CD4-positive, alpha-beta T cell (primary cell): ENCODE measurements around the gene CDH13. TPM values are rescaled to one million over a fixed set of nuclear protein-coding genes. Genes with fewer than 3 reads are reported as not detected.

ENCODE experiments used
- ATAC-seq: fragments of 200-7000 bp; cut with Tn5 transposase; one replicate; pipeline ENCODE4 v1.10.0; 2022; ENCODE audit warnings: mild to moderate bottlenecking; ENCODE audit not compliant: poor library complexity
- CTCF ChIA-PET: fragments of 350-600 bp; sonication (Branson Sonifier 250); formaldehyde crosslinking; loops from one replicate; lab custom pipeline; 2021; ENCODE audit warnings: antibody characterized with exemption, inconsistent platforms; lab: Charles Lee
- POLR2A ChIA-PET: fragments of 350-600 bp; sonication (Branson Sonifier 250); formaldehyde crosslinking; loops from one replicate; lab custom pipeline; 2021; ENCODE audit warnings: antibody characterized with exemption, inconsistent platforms; lab: Charles Lee
- DNase-seq, 14 experiments: peaks; one replicate each; pipeline ENCODE4 v3.0.0-alpha.2; 2013 to 2020; ENCODE audit warnings: mixed read lengths in 2 of 14
- H3K27ac ChIP-seq, 2 donors: one replicate each; pipeline versions ENCODE4 v1.5.1 to v1.7.0; 2013; ENCODE audit warnings: low read length in 2 of 2, low read depth in 1 of 2, mild to moderate bottlenecking in 1 of 2
- H3K27me3 ChIP-seq, 2 experiments: 1 replicate in 1 of 2; 2 replicates in 1 of 2; pipeline versions ENCODE4 v1.6.1 to v1.7.0; 2013; ENCODE audit warnings: low read length in 2 of 2, control low read depth in 1 of 2, mild to moderate bottlenecking in 1 of 2, moderate library complexity in 1 of 2; ENCODE audit not compliant: insufficient read depth in 2 of 2, control insufficient read depth in 1 of 2
- H3K36me3 ChIP-seq: one replicate; pipeline ENCODE4 v1.6.1; 2013; ENCODE audit warnings: low read length, control low read depth; ENCODE audit not compliant: insufficient read depth
- H3K4me1 ChIP-seq: one replicate; pipeline ENCODE4 v1.6.1; 2013; ENCODE audit warnings: low read length, control low read depth; ENCODE audit not compliant: insufficient read depth
- H3K4me3 ChIP-seq: one replicate; pipeline ENCODE4 v1.5.1; 2013; ENCODE audit warnings: mild to moderate bottlenecking, low read length, moderate library complexity
- H3K9me3 ChIP-seq, 2 experiments: 1 replicate in 1 of 2; 2 replicates in 1 of 2; pipeline versions ENCODE4 v1.6.1 to v1.7.0; 2013; ENCODE audit warnings: low read length in 2 of 2, mild to moderate bottlenecking in 2 of 2, control low read depth in 1 of 2, moderate library complexity in 1 of 2; ENCODE audit not compliant: control insufficient read depth in 1 of 2, insufficient read depth in 1 of 2
- H3K27ac Mint-ChIP-seq: one replicate; pipeline ENCODE4 v1.8.0; 2020; ENCODE audit warnings: mixed read lengths
- H3K27me3 Mint-ChIP-seq: one replicate; pipeline ENCODE4 v1.8.0; 2021; ENCODE audit warnings: mixed read lengths
- H3K36me3 Mint-ChIP-seq: one replicate; pipeline ENCODE4 v1.8.0; 2021; ENCODE audit warnings: low read depth, mixed read lengths
- H3K4me1 Mint-ChIP-seq: one replicate; pipeline ENCODE4 v1.8.0; 2021; ENCODE audit warnings: low read depth, mixed read lengths
- H3K4me3 Mint-ChIP-seq: one replicate; pipeline ENCODE4 v1.8.0; 2020; ENCODE audit warnings: mild to moderate bottlenecking, mixed read lengths
- H3K9me3 Mint-ChIP-seq: one replicate; pipeline ENCODE4 v1.8.0; 2020; ENCODE audit warnings: mixed read lengths
- intact Hi-C, 2 experiments: fragments of 100-400 bp; cut with DNase I in 1 of 2; cut with micrococcal nuclease in 1 of 2; formaldehyde crosslinking; loops; one replicate each; pipeline versions ENCODE4 v1.15.1 to v1.9.0; 2023 to 2025; cut with DNase I, micrococcal nuclease
- total RNA-seq, 174 experiments: library from RNA in 2 of 174; stranded (reverse) in 2 of 174; gene quantifications; one replicate each; pipeline ENCODE4 v1.2.3 and lab custom pipeline; 2021 to 2026
- TF ChIP-seq, protein P1 (sequence below): fragments of 200-600 bp; IDR thresholded peaks from one replicate; pipeline ENCODE4 v1.8.0; 2022; ENCODE audit warnings: antibody characterized with exemption, mild to moderate bottlenecking

Gene CDH13
- total RNA-seq, 2 experiments from 2014 or later: not detected

DNA sequence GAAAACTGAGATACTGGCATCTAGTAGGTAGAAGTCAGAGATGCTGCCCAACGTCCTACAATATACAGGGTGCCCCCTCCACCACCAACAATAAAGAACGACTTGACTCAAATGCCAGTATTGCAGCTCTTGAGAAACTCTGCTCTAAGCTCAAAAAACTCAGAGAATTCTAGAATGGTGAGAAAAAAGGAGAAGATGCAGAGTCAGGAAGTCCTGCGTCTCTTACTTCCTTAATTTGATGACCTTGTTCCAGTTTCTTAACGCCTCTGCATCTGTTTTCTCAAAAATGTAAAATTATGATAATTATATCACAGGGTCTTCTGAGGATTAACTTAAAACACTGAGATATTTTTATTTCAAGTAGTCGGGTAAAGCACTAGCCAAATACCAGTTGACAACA lies 1179.3 kb downstream of the CDH13 start:
- Histone ChIP-seq H3K36me3 (peaks cover 11% of the 10 kb centered on the region), H3K9me3 (peaks cover 0 to 4% of the 10 kb centered on the region in 2 experiments), H3K4me1 (peaks cover 32% of the 10 kb centered on the region), H3K27ac (no peak overlapping the region), H3K4me3 (no peak overlapping the region), H3K27me3 (no peaks in the 10 kb centered on the region)
- Mint-ChIP-seq H3K27ac (no peak overlapping the region), H3K36me3 (peaks cover 30% of the 10 kb centered on the region), H3K27me3 (no peaks in the 10 kb centered on the region), H3K4me1 (peaks cover 37% of the 10 kb centered on the region), H3K4me3 (peak overlapping the region; percentile 31), H3K9me3 (no peaks in the 10 kb centered on the region)
- CTCF ChIA-PET: no interaction called here
- TF ChIP-seq, protein P1, sequence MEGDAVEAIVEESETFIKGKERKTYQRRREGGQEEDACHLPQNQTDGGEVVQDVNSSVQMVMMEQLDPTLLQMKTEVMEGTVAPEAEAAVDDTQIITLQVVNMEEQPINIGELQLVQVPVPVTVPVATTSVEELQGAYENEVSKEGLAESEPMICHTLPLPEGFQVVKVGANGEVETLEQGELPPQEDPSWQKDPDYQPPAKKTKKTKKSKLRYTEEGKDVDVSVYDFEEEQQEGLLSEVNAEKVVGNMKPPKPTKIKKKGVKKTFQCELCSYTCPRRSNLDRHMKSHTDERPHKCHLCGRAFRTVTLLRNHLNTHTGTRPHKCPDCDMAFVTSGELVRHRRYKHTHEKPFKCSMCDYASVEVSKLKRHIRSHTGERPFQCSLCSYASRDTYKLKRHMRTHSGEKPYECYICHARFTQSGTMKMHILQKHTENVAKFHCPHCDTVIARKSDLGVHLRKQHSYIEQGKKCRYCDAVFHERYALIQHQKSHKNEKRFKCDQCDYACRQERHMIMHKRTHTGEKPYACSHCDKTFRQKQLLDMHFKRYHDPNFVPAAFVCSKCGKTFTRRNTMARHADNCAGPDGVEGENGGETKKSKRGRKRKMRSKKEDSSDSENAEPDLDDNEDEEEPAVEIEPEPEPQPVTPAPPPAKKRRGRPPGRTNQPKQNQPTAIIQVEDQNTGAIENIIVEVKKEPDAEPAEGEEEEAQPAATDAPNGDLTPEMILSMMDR: no peak
- DNase-seq: peak in 3 of 14 experiments; percentile 8 to 27 (median 25)
- no peak for ATAC-seq
- POLR2A ChIA-PET: no interaction called here
- intact Hi-C loops: loop anchor here (2.0 to 10.0 kb wide), 5 partner anchors 91 to 1641 kb away; partner anchors contain the start of genes MLYCD (in 2 of the 2) and TAF1C (in 1 of the 2)

DNA sequence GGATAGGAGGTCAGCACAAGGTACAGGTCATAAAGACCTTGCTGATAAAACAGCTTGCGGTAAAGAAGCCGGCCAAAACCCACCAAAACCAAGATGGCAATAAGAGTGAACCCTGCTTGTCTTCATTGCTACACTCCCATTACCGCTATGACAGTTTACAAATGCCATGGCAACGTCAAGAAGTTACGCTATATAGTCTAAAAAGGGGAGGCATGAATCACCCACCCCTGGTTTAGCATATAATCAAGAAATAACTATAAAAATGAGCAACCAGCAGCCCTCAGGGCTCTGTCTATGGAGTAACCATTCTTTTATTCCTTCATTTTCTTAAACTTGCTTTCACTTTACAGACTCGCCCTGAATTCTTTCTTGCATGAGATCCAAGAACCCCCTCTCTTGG lies 1180.0 kb downstream of the CDH13 start:
- Mint-ChIP-seq H3K27ac (peak overlapping the region; percentile 93), H3K27me3 (no peaks in the 10 kb centered on the region), H3K9me3 (no peaks in the 10 kb centered on the region), H3K4me3 (peak overlapping the region; percentile 100), H3K36me3 (peaks cover 37% of the 10 kb centered on the region), H3K4me1 (peaks cover 43% of the 10 kb centered on the region)
- POLR2A ChIA-PET: interaction anchor here (2.4 kb wide), 1 partner anchor 380 kb away, joined by 6 read pairs; the partner anchor contains the start of gene TAF1C
- Histone ChIP-seq H3K9me3 (peaks cover 0 to 4% of the 10 kb centered on the region in 2 experiments), H3K27me3 (no peaks in the 10 kb centered on the region), H3K27ac (no peak overlapping the region), H3K36me3 (peaks cover 17% of the 10 kb centered on the region), H3K4me1 (peaks cover 32% of the 10 kb centered on the region), H3K4me3 (no peak overlapping the region)
- CTCF ChIA-PET: no interaction called here
- TF ChIP-seq, protein P1: no peak
- intact Hi-C loops: loop anchor here (2.0 to 10.0 kb wide), 5 partner anchors 91 to 1642 kb away; partner anchors contain the start of genes MLYCD (in 2 of the 2) and TAF1C (in 1 of the 2)
- peak in 1 of 14 experiments; percentile 25 for DNase-seq
- ATAC-seq: no peak

DNA sequence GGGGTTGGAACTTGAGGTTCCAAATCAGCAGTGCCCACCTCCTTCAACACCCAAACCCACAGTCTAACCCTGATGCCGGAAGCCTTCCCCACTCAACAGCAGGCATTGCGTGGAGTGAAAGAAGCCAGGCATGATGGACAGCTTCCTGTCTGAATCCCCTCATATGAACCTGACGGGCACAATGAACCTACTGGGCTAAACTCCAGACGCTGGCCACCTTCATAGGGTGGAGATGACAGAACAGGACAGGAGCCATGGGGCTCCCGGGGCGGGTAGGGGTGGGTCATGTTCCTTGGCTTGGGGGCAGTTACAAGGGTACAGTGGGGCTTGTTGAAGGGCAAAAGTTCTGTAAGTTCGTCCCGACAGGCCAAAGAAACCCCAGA lies 1180.5 kb downstream of the CDH13 start:
- Histone ChIP-seq H3K36me3 (peaks cover 22% of the 10 kb centered on the region), H3K27me3 (no peaks in the 10 kb centered on the region), H3K4me1 (peaks cover 32% of the 10 kb centered on the region), H3K27ac (no peak overlapping the region), H3K4me3 (peak overlapping the region; percentile 86), H3K9me3 (peaks cover 0 to 4% of the 10 kb centered on the region in 2 experiments)
- Mint-ChIP-seq H3K36me3 (peaks cover 43% of the 10 kb centered on the region), H3K4me1 (peaks cover 43% of the 10 kb centered on the region), H3K27ac (peak overlapping the region; percentile 93), H3K27me3 (no peaks in the 10 kb centered on the region), H3K4me3 (peak overlapping the region; percentile 100), H3K9me3 (no peaks in the 10 kb centered on the region)
- ATAC-seq: no peak
- intact Hi-C loops: loop anchor here (2.0 to 10.0 kb wide), 5 partner anchors 90 to 1643 kb away; partner anchors contain the start of genes MLYCD (in 2 of the 2) and TAF1C (in 1 of the 2)
- DNase-seq: no peak
- TF ChIP-seq, protein P1: no peak
- ChIA-PET CTCF (no interaction called here), POLR2A (interaction anchor here (1.1 to 2.4 kb wide), 2 partner anchors 92 to 380 kb away, joined by 3 to 6 read pairs; partner anchors contain the start of gene TAF1C)
